BE2C (cell line): ENCODE data around the gene ARHGAP26.

ENCODE experiments used
- DNase-seq: peaks from one replicate; pipeline ENCODE4 v3.0.0-alpha.2; 2020
- H3K27me3 ChIP-seq: fragments of 250-450 bp; sonication (Bioruptor Pico); 2 replicates; pipeline ENCODE4 v1.5.1; 2020; ENCODE audit warnings: mild to moderate bottlenecking
- H3K36me3 ChIP-seq: fragments of 250-450 bp; sonication (Bioruptor Pico); 2 replicates; pipeline ENCODE4 v1.5.1; 2020; ENCODE audit warnings: mild to moderate bottlenecking
- H3K4me1 ChIP-seq: fragments of 250-450 bp; sonication (Bioruptor Pico); 2 replicates; pipeline ENCODE4 v1.5.1; 2020
- H3K4me3 ChIP-seq: 2 replicates; pipeline ENCODE4 v1.5.1; 2011; ENCODE audit warnings: low read depth, low read length
- H3K9me3 ChIP-seq: fragments of 250-450 bp; sonication (Bioruptor Pico); 2 replicates; pipeline ENCODE4 v1.5.1; 2020
- CTCF ChIP-seq: IDR thresholded peaks from 2 replicates; pipeline ENCODE4 v1.5.1; 2012; ENCODE audit warnings: mild to moderate bottlenecking, low read depth, low read length

The ARHGAP26 gene

DNA sequence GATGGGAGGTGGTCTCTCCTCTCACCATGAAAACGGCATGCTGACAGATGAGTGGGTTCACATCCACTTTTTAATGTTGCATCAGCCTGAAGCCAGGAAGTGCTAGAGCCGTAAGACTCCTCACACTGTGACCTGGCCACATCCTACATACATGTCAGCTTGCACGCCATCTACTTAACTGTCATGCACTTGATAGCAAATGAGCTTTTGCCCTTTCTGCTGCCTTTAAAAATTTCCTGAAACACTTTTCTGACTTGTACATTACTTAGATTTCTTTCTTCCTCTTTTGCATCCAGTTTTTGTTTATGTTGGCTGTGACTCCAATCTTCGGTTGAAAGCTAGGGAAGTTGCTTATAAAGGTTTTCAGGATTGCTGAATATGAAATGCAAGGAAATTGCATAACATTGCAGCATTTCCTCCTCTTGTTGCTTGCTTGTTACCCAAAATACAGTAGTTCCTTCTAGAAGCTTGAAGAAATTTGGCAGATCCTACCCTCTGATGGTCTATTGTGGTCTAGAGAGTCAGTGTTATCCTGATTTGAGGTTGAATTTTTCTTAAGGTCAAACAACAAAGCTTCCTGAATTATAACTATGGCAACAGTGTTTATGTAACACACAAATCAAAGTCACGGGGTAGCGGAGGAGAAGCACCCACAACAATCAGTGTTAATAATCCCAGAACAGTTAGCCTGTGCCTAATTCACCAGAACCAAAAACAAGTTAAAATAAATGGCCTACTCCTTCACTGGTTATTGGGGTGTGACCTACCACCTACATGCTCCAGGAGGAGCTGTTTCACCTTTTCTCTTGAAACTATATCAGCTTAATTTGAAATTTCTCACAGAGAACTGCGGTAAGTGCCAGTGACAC is 232.5 kb downstream of the ARHGAP26 start:
- H3K4me3 ChIP-seq, result no peak overlapping the region
- H3K9me3 ChIP-seq, result no peaks in the 10 kb centered on the region; the same call in 1 of the 2 replicates
- H3K27me3 ChIP-seq, result no peaks in the 10 kb centered on the region
- H3K4me1 ChIP-seq, result 0 out of 2 replicates have a peak, but pooled peaks cover 3% of the 10 kb centered on the region
- H3K36me3 ChIP-seq, result no peaks in the 10 kb centered on the region
- DNase-seq, result no peak
- TF ChIP-seq CTCF, result peak; percentile 64

GRCh38 chr5:143003328-143003636 is 233.1 kb downstream of the ARHGAP26 start:
- Histone ChIP-seq H3K4me3 (no peak overlapping the region), H3K27me3 (no peaks in the 10 kb centered on the region), H3K4me1 (0 out of 2 replicates have a peak, but pooled peaks cover 3% of the 10 kb centered on the region), H3K9me3 (no peaks in the 10 kb centered on the region; the same call in 1 of the 2 replicates), H3K36me3 (no peaks in the 10 kb centered on the region)
- no peak for DNase-seq
- no peak for TF ChIP-seq CTCF

- DNase-seq, result no peak
- Histone ChIP-seq H3K27me3 (no peaks in the 10 kb centered on the region), H3K4me1 (0 out of 2 replicates have a peak, but pooled peaks cover 3% of the 10 kb centered on the region), H3K4me3 (no peak overlapping the region), H3K36me3 (no peaks in the 10 kb centered on the region), H3K9me3 (no peaks in the 10 kb centered on the region; the same call in 1 of the 2 replicates)
- no peak for TF ChIP-seq CTCF
Measured at GRCh38 chr5:143004361-143005145, 234.4 kb downstream of the ARHGAP26 start.

GRCh38 chr5:143006501-143006900 is 236.3 kb downstream of the ARHGAP26 start:
- no peaks in the 10 kb centered on the region for H3K27me3 ChIP-seq
- 0 out of 2 replicates have a peak, but pooled peaks cover 3% of the 10 kb centered on the region for H3K4me1 ChIP-seq
- no peak overlapping the region for H3K4me3 ChIP-seq
- H3K36me3 ChIP-seq, result no peaks in the 10 kb centered on the region
- no peaks in the 10 kb centered on the region for H3K9me3 ChIP-seq
- no peak for TF ChIP-seq CTCF
- no peak for DNase-seq

DNA sequence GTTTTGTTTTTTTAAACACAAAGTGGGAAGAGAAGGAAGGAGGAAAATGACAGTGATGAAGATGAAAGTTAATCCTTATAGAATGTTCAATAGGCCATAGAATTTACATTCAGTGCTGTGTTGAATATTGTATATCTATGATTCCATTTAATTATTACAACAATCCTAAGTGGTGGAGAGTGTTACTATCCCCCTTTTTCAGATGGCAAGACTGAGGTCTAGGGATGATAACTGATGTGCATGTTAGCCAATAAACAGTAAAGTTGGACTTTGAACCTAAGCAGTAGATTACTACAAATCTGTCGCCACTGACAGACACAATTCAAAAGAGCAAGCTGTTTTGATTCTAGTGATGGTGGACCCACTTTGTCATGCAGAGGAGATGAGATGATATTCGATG is 237.9 kb downstream of the ARHGAP26 start:
- Histone ChIP-seq H3K9me3 (no peaks in the 10 kb centered on the region), H3K4me3 (no peak overlapping the region), H3K27me3 (no peaks in the 10 kb centered on the region), H3K4me1 (0 out of 2 replicates have a peak, but pooled peaks cover 3% of the 10 kb centered on the region), H3K36me3 (no peaks in the 10 kb centered on the region)
- DNase-seq, result no peak
- TF ChIP-seq CTCF, result no peak
